A673 (cell line): ENCODE data around the gene CD163L1. TPM values are rescaled to one million over a fixed set of nuclear protein-coding genes. Genes with fewer than 3 reads are reported as not detected.
A peak's percentile ranks its signal among the peaks of the same experiment; 100 is the strongest.

Experiments
- BruUV-seq: library from RNA; stranded (reverse); fragments of 400-500 nt; replicated peaks from 2 replicates; lab custom pipeline; 2021; lab: Mats Ljungman, UMichigan
- CTCF ChIA-PET: fragments of 300-600 bp; sonication (Branson Sonifier 250); formaldehyde crosslinking; loops from one replicate; lab custom pipeline; 2022; ENCODE audit warnings: antibody characterized with exemption; lab: Charles Lee
- POLR2A ChIA-PET: fragments of 300-600 bp; sonication (Branson Sonifier 250); formaldehyde crosslinking; loops from one replicate; lab custom pipeline; 2022; ENCODE audit warnings: antibody characterized with exemption; ENCODE audit not compliant: low non-redundant PET; lab: Charles Lee
- DNase-seq: peaks from one replicate; pipeline ENCODE4 v3.0.0-alpha.2; 2015; ENCODE audit warnings: low spot score
- H3K27ac ChIP-seq: fragments of 200-600 bp; sonication (generic); 2 replicates; pipeline ENCODE4 v1.5.1; 2016; ENCODE audit warnings: mixed run types, low read depth, mild to moderate bottlenecking, mixed read lengths, antibody characterized with exemption, low read length; ENCODE audit not compliant: poor library complexity, severe bottlenecking
- H3K27me3 ChIP-seq: fragments of 200-600 bp; sonication (generic); replicated peaks from 2 replicates; pipeline ENCODE4 v1.6.1; 2017; ENCODE audit warnings: mixed run types, low read depth, mild to moderate bottlenecking, mixed read lengths, antibody characterized with exemption, low read length; ENCODE audit not compliant: insufficient read depth, poor library complexity
- H3K36me3 ChIP-seq: fragments of 200-600 bp; sonication (generic); 2 replicates; pipeline ENCODE4 v1.6.1; 2016; ENCODE audit warnings: mixed run types, mild to moderate bottlenecking, mixed read lengths, antibody characterized with exemption, low read length; ENCODE audit not compliant: insufficient read depth, poor library complexity, severe bottlenecking
- H3K4me1 ChIP-seq: fragments of 200-600 bp; sonication (generic); 2 replicates; pipeline ENCODE4 v1.6.1; 2017; ENCODE audit warnings: mixed run types, mild to moderate bottlenecking, mixed read lengths, antibody characterized with exemption, low read length; ENCODE audit not compliant: insufficient read depth, poor library complexity, severe bottlenecking
- H3K4me3 ChIP-seq: fragments of 200-600 bp; sonication (generic); 2 replicates; pipeline ENCODE4 v1.5.1; 2016; ENCODE audit warnings: low read depth, mixed run types, mild to moderate bottlenecking, mixed read lengths, low read length; ENCODE audit not compliant: poor library complexity, severe bottlenecking
- H3K9me3 ChIP-seq: fragments of 200-600 bp; sonication (generic); 2 replicates; pipeline ENCODE4 v1.6.1; 2016; ENCODE audit warnings: mixed run types, low read depth, mild to moderate bottlenecking, mixed read lengths, antibody characterized with exemption, low read length; ENCODE audit not compliant: poor library complexity, severe bottlenecking
- CTCF ChIP-seq: fragments of 300-800, 200-600 bp; sonication (generic); conservative IDR thresholded peaks from 2 replicates; pipeline ENCODE4 v1.5.1; 2017; ENCODE audit warnings: low read depth, mild to moderate bottlenecking, antibody characterized with exemption, low read length, moderate library complexity, mixed read lengths
- EZH2 ChIP-seq: fragments of 200-600 bp; sonication (generic); IDR thresholded peaks from 2 replicates; pipeline ENCODE4 v1.6.1; 2017; ENCODE audit warnings: borderline replicate concordance, low read depth, mild to moderate bottlenecking, mixed read lengths, antibody characterized with exemption, low read length; ENCODE audit not compliant: poor library complexity, severe bottlenecking
- intact Hi-C: fragments of 100-400 bp; cut with micrococcal nuclease; formaldehyde crosslinking; loops from one replicate; pipeline ENCODE4 v1.10.0; 2022; ENCODE audit not compliant: unreplicated experiment
- total RNA-seq: library from RNA; stranded (reverse); gene quantifications from 2 replicates; pipeline ENCODE4 v1.2.3, GENCODE V29; 2021

CD163L1 gene
- total RNA-seq, 1 experiment from 2014 or later = 0.52 TPM

GRCh38 chr12:7472060-7472459 is 28.1 kb upstream of the CD163L1 start:
- TF ChIP-seq EZH2 (no peak), CTCF (no peak)
- Histone ChIP-seq H3K4me1 (no peaks in the 10 kb centered on the region), H3K27ac (no peak overlapping the region), H3K36me3 (no peaks in the 10 kb centered on the region), H3K4me3 (no peak overlapping the region), H3K27me3 (no peaks in the 10 kb centered on the region), H3K9me3 (no peaks in the 10 kb centered on the region)
- no TSS peak for BruUV-seq
- ChIA-PET POLR2A (no interaction called here), CTCF (no interaction called here)
- intact Hi-C loops = no loop called here
- DNase-seq = no peak

- ChIA-PET CTCF (no interaction called here), POLR2A (no interaction called here)
- TF ChIP-seq CTCF (peak; percentile 86), EZH2 (no peak)
- no peaks in the 10 kb centered on the region for H3K36me3 ChIP-seq
- no peak overlapping the region for H3K27ac ChIP-seq
- no TSS peak for BruUV-seq
- intact Hi-C loops = loop anchor here (1.0 to 5.0 kb wide), 5 partner anchors 83 to 318 kb away; no protein-coding TSS in a partner anchor
- no peak overlapping the region for H3K4me3 ChIP-seq
- H3K9me3 ChIP-seq = no peaks in the 10 kb centered on the region
- H3K27me3 ChIP-seq = no peaks in the 10 kb centered on the region
- H3K4me1 ChIP-seq = no peaks in the 10 kb centered on the region
- peak; percentile 68 for DNase-seq
Observed at GRCh38 chr12:7460375-7461259, 16.7 kb upstream of the CD163L1 start.

- no peak for TF ChIP-seq EZH2
- TF ChIP-seq CTCF = no peak
- ChIA-PET CTCF (no interaction called here), POLR2A (no interaction called here)
- Histone ChIP-seq H3K36me3 (no peaks in the 10 kb centered on the region), H3K27ac (no peak overlapping the region), H3K4me3 (no peak overlapping the region), H3K27me3 (no peaks in the 10 kb centered on the region), H3K9me3 (no peaks in the 10 kb centered on the region), H3K4me1 (no peaks in the 10 kb centered on the region)
- BruUV-seq = no TSS peak
- no peak for DNase-seq
- intact Hi-C loops = loop anchor here (1.0 to 5.0 kb wide), 5 partner anchors 83 to 317 kb away; no protein-coding TSS in a partner anchor
Observed at GRCh38 chr12:7459973-7460372, 16.0 kb upstream of the CD163L1 start.
